ENCODE measurements around the gene SH3RF2.

Gene SH3RF2

GRCh38 chr5:145975361-145976066 lies 39.1 kb downstream of the SH3RF2 start:
- no peak for TF ChIP-seq FOXP2 (optimal IDR thresholded peaks at IDR 0.05; ENCODE audit: borderline replicate concordance, extremely low read depth, extremely low read length, insufficient read depth)
- TF ChIP-seq SIN3A (IDR thresholded peaks at IDR 0.05; ENCODE audit: borderline replicate concordance, insufficient read depth, low read length), result no peak
- 0 out of 2 replicates have a peak, but pooled peaks have one; percentile 18 for TF ChIP-seq TAF1 (IDR thresholded peaks at IDR 0.05; ENCODE audit: borderline replicate concordance, insufficient read depth, low read length)

- TF ChIP-seq SIN3A (IDR thresholded peaks at IDR 0.05; ENCODE audit: borderline replicate concordance, insufficient read depth, low read length) (no peak), TAF1 (IDR thresholded peaks at IDR 0.05; ENCODE audit: borderline replicate concordance, insufficient read depth, low read length) (no peak), POLR2AphosphoS5 (IDR thresholded peaks at IDR 0.05; ENCODE audit: low read depth, low read length) (no peak)
Observed at GRCh38 chr5:145976431-145977155, 40.2 kb downstream of the SH3RF2 start.

- TF ChIP-seq POLR2AphosphoS5 (IDR thresholded peaks at IDR 0.05; ENCODE audit: low read depth, low read length), result no peak
Observed at GRCh38 chr5:145978171-145978570, 41.8 kb downstream of the SH3RF2 start.

- TF ChIP-seq TAF1 (IDR thresholded peaks at IDR 0.05; ENCODE audit: borderline replicate concordance, insufficient read depth, low read length) (no peak), FOXP2 (optimal IDR thresholded peaks at IDR 0.05; ENCODE audit: borderline replicate concordance, extremely low read depth, extremely low read length, insufficient read depth) (no peak), POLR2AphosphoS5 (IDR thresholded peaks at IDR 0.05; ENCODE audit: low read depth, low read length) (no peak), SIN3A (IDR thresholded peaks at IDR 0.05; ENCODE audit: borderline replicate concordance, insufficient read depth, low read length) (no peak)
- TF ChIP-seq, protein P1, sequence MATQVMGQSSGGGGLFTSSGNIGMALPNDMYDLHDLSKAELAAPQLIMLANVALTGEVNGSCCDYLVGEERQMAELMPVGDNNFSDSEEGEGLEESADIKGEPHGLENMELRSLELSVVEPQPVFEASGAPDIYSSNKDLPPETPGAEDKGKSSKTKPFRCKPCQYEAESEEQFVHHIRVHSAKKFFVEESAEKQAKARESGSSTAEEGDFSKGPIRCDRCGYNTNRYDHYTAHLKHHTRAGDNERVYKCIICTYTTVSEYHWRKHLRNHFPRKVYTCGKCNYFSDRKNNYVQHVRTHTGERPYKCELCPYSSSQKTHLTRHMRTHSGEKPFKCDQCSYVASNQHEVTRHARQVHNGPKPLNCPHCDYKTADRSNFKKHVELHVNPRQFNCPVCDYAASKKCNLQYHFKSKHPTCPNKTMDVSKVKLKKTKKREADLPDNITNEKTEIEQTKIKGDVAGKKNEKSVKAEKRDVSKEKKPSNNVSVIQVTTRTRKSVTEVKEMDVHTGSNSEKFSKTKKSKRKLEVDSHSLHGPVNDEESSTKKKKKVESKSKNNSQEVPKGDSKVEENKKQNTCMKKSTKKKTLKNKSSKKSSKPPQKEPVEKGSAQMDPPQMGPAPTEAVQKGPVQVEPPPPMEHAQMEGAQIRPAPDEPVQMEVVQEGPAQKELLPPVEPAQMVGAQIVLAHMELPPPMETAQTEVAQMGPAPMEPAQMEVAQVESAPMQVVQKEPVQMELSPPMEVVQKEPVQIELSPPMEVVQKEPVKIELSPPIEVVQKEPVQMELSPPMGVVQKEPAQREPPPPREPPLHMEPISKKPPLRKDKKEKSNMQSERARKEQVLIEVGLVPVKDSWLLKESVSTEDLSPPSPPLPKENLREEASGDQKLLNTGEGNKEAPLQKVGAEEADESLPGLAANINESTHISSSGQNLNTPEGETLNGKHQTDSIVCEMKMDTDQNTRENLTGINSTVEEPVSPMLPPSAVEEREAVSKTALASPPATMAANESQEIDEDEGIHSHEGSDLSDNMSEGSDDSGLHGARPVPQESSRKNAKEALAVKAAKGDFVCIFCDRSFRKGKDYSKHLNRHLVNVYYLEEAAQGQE (IDR thresholded peaks at IDR 0.05; ENCODE audit: insufficient read depth in 1 of 2, low read depth in 2 of 2, low read length in 2 of 2), result no peak
Observed at GRCh38 chr5:145978708-145979107, 42.3 kb downstream of the SH3RF2 start.

DNA sequence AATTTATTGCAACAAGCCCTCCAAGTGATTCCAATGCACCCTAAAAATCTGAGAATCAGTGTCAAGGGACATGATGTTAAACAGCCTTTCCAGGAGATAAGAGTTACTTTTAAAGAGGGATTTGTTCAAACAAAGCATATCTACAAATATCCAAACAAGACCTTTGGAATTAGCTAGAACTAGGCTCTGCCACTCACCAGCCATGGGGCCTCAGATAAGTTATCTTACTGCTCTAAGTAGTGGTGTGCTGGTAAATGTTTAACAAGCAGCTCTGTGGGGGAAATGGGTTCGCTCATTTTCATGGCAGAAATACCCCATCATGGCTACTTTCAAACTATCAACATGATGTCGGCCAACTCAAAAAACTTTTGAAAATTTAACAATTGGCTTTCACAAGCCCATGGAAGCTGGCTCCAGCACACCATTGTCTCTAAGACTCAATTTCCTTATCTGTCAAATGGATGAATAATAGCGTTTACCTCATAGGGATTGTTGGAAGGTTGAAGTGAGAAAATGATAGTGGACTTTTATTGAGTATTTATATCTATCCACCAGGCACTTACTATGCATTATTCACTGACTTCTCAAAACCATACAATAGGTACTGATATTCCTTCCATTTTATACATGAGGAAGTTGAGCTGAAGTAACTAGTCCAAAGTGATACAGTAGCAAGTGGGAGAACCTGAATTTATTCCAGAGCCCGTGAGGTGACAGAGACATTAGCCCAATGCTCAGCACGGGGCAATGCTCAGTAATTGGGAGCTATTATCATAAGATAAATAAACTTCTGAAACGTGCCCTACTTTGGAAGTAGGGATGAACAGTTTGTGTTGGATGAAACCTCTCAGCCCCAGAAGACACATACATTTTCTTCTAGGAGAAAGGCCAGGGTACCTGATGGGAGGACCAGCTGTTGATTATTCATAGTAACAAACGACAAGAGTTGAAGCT lies 43.2 kb downstream of the SH3RF2 start:
- TF ChIP-seq FOXP2 (optimal IDR thresholded peaks at IDR 0.05; ENCODE audit: borderline replicate concordance, extremely low read depth, extremely low read length, insufficient read depth) (no peak), TAF1 (IDR thresholded peaks at IDR 0.05; ENCODE audit: borderline replicate concordance, insufficient read depth, low read length) (no peak), SIN3A (IDR thresholded peaks at IDR 0.05; ENCODE audit: borderline replicate concordance, insufficient read depth, low read length) (no peak), POLR2AphosphoS5 (IDR thresholded peaks at IDR 0.05; ENCODE audit: low read depth, low read length) (no peak)
- TF ChIP-seq, protein P1 (IDR thresholded peaks at IDR 0.05; ENCODE audit: insufficient read depth in 1 of 2, low read depth in 2 of 2, low read length in 2 of 2), result no peak

DNA sequence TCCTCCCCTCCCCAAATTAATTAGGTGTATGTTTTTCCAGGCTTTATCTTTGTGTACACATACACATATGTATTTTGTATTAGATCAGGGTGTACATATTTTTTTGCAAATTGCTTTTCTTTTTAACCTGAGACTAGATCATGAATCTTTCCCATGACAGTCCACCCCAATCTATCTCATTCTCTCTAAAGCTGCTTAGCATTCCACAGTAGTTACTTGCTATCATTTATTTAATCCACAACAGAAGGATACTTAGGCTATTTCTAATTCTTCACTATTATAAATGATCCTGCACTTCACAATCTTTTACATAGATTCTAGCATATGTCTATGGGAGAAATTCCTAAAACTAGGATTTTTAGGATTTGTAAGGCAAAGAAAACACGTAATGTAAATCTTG lies 43.9 kb downstream of the SH3RF2 start:
- TF ChIP-seq POLR2AphosphoS5 (IDR thresholded peaks at IDR 0.05; ENCODE audit: low read depth, low read length) (no peak), SIN3A (IDR thresholded peaks at IDR 0.05; ENCODE audit: borderline replicate concordance, insufficient read depth, low read length) (no peak), TAF1 (IDR thresholded peaks at IDR 0.05; ENCODE audit: borderline replicate concordance, insufficient read depth, low read length) (no peak), FOXP2 (optimal IDR thresholded peaks at IDR 0.05; ENCODE audit: borderline replicate concordance, extremely low read depth, extremely low read length, insufficient read depth) (no peak)
- TF ChIP-seq, protein P1 (IDR thresholded peaks at IDR 0.05; ENCODE audit: insufficient read depth in 1 of 2, low read depth in 2 of 2, low read length in 2 of 2), result no peak
